Ascending aorta (tissue), 2 donors: ENCODE results near the gene ECHS1. TPM values are rescaled to one million over a fixed set of nuclear protein-coding genes. Genes with fewer than 3 reads are reported as not detected.
"Not testable (repeated sequence)": the region's sequence is repeated elsewhere in the genome, so short reads cannot be mapped to it uniquely, and the experiment has no call there.

Source experiments
- DNase-seq, 2 donors: peaks; one replicate each; pipeline ENCODE4 v3.0.0-alpha.2; 2019; ENCODE audit warnings: low spot score in 2 of 2
- H3K27ac ChIP-seq, 2 donors: fragments of 200-600 bp; sonication (generic); one replicate each; pipeline ENCODE4 v1.5.1; 2016 to 2017; ENCODE audit warnings: mild to moderate bottlenecking in 1 of 2
- H3K27me3 ChIP-seq: fragments of 200-600 bp; sonication (generic); one replicate; pipeline ENCODE4 v1.5.1; 2017
- H3K36me3 ChIP-seq, 2 donors: fragments of 200-600 bp; sonication (generic); one replicate each; pipeline ENCODE4 v1.5.1; 2016
- H3K4me1 ChIP-seq, 2 donors: fragments of 200-600 bp; sonication (generic); one replicate each; pipeline ENCODE4 v1.5.1; 2016 to 2017; ENCODE audit warnings: mild to moderate bottlenecking in 1 of 2
- H3K4me3 ChIP-seq, 2 donors: fragments of 200-600 bp; sonication (generic); one replicate each; pipeline ENCODE4 v1.5.1; 2016 to 2017; ENCODE audit warnings: mild to moderate bottlenecking in 1 of 2
- H3K9me3 ChIP-seq, 2 donors: fragments of 200-600 bp; sonication (generic); one replicate each; pipeline ENCODE4 v1.5.1; 2016
- intact Hi-C: fragments of 100-400 bp; cut with DNase I; formaldehyde crosslinking; loops from one replicate; pipeline ENCODE4 v1.15.1; 2023
- total RNA-seq: library from RNA; depleted of rRNA; stranded (reverse); fragments of >200 nt; gene quantifications from one replicate; pipeline ENCODE4 v1.1.0, GENCODE V29; 2016
- TF ChIP-seq, protein P1 (sequence below), 3 experiments: fragments of 200-600 bp in 2 of 3; fragments of 450-650 bp in 1 of 3; sonication (generic) in 2 of 3; IDR thresholded peaks; one replicate each; pipeline ENCODE4 v1.5.1; 2016 to 2019; ENCODE audit warnings: antibody characterized with exemption in 3 of 3, mild to moderate bottlenecking in 1 of 3, moderate library complexity in 1 of 3

ECHS1 gene
- total RNA-seq, 1 donor from 2014 or later = 68.0 TPM

DNA sequence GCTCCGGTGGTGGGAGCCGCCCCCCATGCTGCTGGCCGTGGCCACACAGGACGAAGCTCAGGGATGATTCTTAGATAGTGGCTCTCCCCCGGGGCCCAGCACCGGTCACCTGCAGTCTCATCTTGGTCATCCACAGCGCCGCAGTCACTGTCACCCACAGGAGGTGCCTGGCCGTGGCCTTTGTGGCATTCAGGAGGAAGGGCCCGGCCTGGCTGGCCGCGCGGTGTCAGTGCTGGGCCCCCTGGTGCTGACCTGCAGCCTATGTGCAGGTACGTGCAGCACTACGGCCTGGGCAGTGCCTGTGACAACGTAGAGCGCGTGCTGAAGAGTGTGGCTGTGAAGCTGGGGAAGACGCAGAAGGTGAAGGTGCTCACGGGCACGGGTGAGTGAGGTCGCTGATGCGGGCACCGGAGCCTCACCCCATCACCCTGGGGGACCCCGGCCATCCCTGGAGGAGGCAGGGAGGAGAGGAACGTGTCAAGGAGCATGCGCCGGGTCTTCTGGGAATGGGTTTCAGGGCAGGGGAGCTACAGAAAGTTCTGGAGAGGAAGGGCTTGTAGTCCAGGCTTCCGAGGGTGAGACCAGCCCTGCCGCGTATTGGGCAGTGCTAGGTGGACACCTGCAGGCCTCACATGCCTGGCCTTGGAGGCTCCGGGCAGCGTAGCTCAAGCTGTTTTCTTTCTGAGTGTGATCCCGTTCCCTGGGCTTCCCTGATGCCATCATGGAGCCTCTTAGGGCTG is 46.2 kb upstream of the ECHS1 start:
- H3K27me3 ChIP-seq = no peaks in the 10 kb centered on the region
- H3K4me1 ChIP-seq = peaks cover 0 to 2% of the 10 kb centered on the region in 2 donors
- H3K4me3 ChIP-seq = no peak overlapping the region
- TF ChIP-seq, protein P1, sequence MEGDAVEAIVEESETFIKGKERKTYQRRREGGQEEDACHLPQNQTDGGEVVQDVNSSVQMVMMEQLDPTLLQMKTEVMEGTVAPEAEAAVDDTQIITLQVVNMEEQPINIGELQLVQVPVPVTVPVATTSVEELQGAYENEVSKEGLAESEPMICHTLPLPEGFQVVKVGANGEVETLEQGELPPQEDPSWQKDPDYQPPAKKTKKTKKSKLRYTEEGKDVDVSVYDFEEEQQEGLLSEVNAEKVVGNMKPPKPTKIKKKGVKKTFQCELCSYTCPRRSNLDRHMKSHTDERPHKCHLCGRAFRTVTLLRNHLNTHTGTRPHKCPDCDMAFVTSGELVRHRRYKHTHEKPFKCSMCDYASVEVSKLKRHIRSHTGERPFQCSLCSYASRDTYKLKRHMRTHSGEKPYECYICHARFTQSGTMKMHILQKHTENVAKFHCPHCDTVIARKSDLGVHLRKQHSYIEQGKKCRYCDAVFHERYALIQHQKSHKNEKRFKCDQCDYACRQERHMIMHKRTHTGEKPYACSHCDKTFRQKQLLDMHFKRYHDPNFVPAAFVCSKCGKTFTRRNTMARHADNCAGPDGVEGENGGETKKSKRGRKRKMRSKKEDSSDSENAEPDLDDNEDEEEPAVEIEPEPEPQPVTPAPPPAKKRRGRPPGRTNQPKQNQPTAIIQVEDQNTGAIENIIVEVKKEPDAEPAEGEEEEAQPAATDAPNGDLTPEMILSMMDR (IDR thresholded peaks at IDR 0.05) = no peak
- no peaks in the 10 kb centered on the region for H3K9me3 ChIP-seq
- peaks cover 22 to 45% of the 10 kb centered on the region in 2 donors for H3K36me3 ChIP-seq
- H3K27ac ChIP-seq = no peak overlapping the region
- no peak for DNase-seq
- intact Hi-C loops = no loop called here

DNA sequence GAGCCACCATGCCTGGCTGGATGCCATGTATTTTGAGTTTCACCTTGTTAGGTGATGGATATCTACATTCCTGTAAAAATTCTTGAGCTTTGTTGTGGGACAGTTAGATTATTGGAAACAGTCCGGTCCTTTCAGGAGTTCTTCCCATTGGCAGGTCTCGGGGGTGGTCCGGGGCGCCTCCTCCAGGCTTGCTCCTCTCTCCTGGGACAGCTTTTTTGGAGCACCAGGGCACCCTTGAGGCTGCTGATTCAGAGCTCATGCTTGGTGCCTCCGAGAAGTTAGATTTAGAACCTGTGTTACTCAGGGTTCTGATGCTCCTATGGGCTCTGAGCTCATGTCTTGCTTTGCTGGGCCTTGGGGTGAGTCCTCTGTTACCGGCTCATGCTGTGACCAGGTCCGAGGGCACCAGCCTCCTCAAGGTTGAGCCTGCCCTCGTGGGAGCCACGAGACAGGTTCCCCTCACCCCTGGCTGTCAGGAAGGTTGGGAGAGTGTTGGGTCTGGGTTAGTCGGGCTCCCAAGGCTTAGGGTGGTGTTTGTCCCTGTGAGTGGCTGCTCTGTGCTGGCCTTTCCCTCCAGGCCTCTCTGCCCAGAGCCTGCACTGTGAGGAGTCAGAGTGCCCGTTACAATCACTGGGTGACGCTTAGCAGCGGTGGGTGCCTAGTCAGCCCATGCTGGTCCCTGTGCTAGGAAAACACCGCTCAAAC is 45.3 kb upstream of the ECHS1 start:
- peaks cover 23 to 50% of the 10 kb centered on the region in 2 donors for H3K36me3 ChIP-seq

DNA sequence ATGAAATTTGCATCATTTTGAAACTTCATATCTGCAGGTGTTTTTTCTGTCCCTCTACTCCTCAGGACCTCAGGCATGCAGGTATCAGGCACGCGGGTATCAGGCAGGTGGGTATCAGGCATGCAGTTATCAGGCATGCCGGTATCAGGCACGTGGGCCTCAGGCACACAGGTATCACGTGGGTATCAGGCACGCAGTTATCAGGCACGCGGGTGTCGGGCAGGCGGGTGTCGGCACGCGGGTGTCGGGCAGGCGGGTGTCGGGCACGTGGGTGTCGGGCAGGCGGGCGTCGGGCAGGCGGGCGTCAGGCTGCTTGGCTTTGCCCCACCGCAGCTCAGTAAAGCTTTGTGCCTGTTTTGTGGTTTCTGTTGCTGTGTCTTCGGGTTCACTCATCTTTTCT is 42.6 kb upstream of the ECHS1 start:
- no peak overlapping the region for H3K4me3 ChIP-seq
- no peaks in the 10 kb centered on the region for H3K27me3 ChIP-seq
- intact Hi-C loops = no loop called here
- H3K27ac ChIP-seq = no peak overlapping the region
- no peaks in the 10 kb centered on the region for H3K4me1 ChIP-seq
- TF ChIP-seq, protein P1 (IDR thresholded peaks at IDR 0.05) = no peak
- no peak for DNase-seq
- H3K9me3 ChIP-seq = peaks cover 10 to 24% of the 10 kb centered on the region in 2 donors
- H3K36me3 ChIP-seq = peaks cover 32 to 72% of the 10 kb centered on the region in 2 donors

More for the DNA sequence above, 45.3 kb upstream of the ECHS1 start:
- Histone ChIP-seq H3K4me3 (no peak overlapping the region), H3K27ac (no peak overlapping the region), H3K4me1 (peaks cover 0 to 2% of the 10 kb centered on the region in 2 donors), H3K27me3 (no peaks in the 10 kb centered on the region), H3K9me3 (no peaks in the 10 kb centered on the region)
- TF ChIP-seq, protein P1 (IDR thresholded peaks at IDR 0.05) = no peak
- intact Hi-C loops = no loop called here
- DNase-seq = no peak

DNA sequence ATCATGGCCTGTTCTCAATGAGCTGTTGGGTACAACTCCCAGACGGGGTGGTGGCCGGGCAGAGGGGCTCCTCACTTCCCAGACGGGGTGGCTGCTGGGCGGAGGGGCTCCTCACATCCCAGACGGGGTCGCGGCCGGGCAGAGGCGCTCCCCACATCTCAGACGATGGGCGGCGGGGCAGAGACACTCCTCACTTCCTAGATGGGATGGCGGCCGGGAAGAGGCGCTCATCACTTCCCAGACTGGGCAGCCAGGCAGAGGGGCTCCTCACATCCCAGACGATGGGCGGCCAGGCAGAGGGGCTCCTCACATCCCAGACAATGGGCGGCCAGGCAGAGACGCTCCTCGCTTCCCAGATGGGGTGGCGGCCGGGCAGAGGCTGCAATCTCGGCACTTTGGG is 41.2 kb upstream of the ECHS1 start:
- peaks cover 31 to 72% of the 10 kb centered on the region in 2 donors for H3K36me3 ChIP-seq
- DNase-seq, H3K27me3 ChIP-seq, H3K4me3 ChIP-seq, H3K4me1 ChIP-seq, H3K27ac ChIP-seq, intact Hi-C loops: not testable (repeated sequence)
- peaks cover 15 to 31% of the 10 kb centered on the region in 2 donors for H3K9me3 ChIP-seq

DNA sequence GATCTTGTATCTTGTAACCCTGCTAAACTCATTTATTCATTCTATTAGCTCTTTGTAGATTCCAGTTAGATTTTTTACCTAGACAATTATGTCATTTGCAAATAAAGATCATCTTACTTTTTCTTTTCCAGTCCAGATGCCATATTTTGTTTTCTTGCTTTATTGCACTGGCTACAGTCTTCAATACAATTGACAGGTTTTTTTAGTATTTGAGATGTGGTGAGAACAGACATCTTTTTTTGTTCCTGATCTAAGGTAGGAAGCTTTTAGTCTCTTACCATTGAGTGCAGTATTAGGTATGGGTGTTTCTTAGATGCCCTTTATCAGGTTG is 39.2 kb upstream of the ECHS1 start:
- H3K4me1 ChIP-seq = no peaks in the 10 kb centered on the region
- H3K4me3 ChIP-seq = no peak overlapping the region
- no peak overlapping the region for H3K27ac ChIP-seq
- intact Hi-C loops = no loop called here
- H3K9me3 ChIP-seq = peaks cover 15 to 31% of the 10 kb centered on the region in 2 donors
- no peak for DNase-seq
- TF ChIP-seq, protein P1 (IDR thresholded peaks at IDR 0.05) = no peak
- peaks cover 28 to 75% of the 10 kb centered on the region in 2 donors for H3K36me3 ChIP-seq
- no peaks in the 10 kb centered on the region for H3K27me3 ChIP-seq
